GM19438 (cell line): ENCODE data around the gene C16orf78.
"Not testable (repeated sequence)": the region's sequence is repeated elsewhere in the genome, so short reads cannot be mapped to it uniquely, and the experiment has no call there.

Experiments
- ATAC-seq: cut with Tn5 transposase; IDR thresholded peaks from one replicate; pipeline ENCODE4 v1.9.1; 2021; ENCODE audit warnings: low read depth; ENCODE audit not compliant: unreplicated experiment

C16orf78 gene

DNA sequence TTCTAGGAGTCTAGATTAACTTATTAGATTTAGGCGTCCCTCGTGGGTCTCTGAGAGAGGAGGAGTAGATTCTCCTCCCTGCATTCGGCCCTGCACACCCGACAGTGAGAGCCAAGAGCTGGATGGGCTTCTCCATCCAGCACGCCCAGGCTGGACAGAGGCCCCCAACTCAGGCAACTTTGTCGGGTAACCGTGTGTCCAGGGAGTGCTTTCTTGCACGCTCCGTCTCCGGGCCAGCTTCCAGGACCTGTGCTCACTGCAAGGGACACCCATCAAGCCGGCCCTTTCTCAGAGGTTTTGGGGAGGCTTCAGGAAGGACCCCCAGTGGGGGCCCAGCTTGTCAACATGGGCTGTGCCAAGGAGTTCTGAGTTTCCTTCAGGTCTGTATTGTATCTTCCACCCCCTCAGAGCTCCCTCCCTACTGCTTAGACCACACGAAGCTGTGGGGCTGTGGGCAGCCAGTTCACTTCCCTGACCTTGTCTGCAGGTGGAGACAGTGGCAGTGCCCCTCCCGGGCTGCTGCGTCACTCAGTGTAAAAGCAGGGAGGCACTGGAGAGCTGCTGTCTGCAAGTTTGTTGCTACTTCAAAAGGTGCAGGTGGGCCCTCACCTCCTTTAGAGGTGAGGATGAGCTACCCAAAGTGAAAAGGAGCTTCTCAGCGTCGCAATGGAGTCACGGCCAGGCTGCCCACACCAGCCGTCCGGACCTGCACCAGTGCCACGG lies 24.0 kb upstream of the C16orf78 start:
- ATAC-seq = no peak

DNA sequence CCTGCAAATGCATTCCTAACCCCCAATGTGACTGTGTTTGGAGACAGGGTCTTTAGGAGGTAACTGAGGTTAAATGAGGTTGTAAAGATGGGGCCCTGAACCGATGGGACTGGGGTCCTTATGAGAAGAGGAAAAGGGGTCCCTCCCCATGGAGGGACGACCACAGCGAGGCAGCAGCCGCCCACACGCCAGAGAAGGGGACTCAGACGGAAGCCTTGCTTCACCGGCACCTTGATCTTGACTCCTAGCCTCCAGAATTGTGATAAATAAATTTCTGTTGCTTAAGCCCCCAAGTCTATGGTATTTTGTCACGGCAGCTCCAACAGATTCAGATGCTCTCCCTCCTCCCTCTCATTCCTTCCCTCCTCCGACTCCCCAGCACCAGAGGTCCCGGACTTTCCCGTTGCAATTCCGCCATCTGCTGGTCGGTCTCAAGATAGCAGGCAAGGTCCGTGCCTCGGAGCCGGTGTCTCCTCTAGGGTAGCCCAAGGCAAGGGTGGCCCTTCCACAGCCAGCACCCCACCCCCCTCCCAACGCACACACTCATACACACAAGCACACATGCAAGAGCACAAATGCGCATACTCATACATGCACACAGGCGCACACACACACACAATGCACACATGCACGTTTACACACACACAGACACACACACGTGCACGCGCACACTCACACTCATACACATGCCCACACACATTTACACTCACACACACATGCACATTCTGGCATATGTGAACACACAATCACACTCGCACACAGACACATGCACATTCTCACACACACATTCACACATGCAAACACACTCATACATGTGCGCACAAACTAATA lies 23.1 kb upstream of the C16orf78 start:
- ATAC-seq = no peak

DNA sequence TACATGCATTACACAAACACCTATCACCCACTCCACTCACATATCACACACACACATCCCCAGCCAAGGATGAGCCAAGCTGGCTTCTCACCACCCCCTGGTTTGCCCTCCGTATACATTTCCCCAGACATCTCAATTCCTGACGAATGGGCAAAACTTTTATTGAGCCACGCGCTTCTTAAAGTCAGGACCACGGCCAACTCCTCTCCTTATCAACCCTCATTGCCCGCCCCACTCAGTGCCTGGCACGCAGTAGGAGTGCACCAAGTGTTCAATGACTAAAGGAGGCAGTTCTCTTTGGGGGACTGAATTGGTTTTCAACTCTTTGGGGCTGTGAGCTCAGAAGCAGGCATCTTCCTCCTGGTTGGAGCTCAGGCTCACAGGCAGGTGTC lies 22.5 kb upstream of the C16orf78 start:
- ATAC-seq = no peak

GRCh38 chr16:49352892-49353291 lies 20.7 kb upstream of the C16orf78 start:
- ATAC-seq = no peak

DNA sequence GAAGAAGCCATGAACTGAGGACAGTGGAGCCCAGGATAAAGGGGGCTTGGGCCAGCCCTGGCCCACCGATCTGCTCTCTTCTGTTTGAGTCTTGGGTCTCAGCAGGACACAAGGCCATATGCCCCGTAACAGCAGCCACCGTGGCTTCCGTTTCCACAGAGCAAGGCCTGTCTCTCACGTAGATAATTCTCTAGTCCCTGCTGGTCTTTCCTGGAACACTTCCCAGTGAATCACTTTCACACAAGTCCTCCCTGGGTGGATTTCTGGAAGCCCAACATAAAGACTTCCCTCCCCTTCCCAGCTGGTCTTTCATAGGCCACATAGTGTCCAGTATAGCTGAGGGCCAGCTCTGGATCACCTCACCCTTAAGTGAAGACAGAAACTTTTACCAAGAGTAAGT lies 19.9 kb upstream of the C16orf78 start:
- no peak for ATAC-seq

- no peak for ATAC-seq
These were observed 19.5 kb upstream of the C16orf78 start for GRCh38 chr16:49354101-49354500.

- ATAC-seq = no peak
These were observed 18.6 kb upstream of the C16orf78 start for GRCh38 chr16:49354991-49355390.

GRCh38 chr16:49355933-49356665 lies 17.5 kb upstream of the C16orf78 start:
- no peak for ATAC-seq

DNA sequence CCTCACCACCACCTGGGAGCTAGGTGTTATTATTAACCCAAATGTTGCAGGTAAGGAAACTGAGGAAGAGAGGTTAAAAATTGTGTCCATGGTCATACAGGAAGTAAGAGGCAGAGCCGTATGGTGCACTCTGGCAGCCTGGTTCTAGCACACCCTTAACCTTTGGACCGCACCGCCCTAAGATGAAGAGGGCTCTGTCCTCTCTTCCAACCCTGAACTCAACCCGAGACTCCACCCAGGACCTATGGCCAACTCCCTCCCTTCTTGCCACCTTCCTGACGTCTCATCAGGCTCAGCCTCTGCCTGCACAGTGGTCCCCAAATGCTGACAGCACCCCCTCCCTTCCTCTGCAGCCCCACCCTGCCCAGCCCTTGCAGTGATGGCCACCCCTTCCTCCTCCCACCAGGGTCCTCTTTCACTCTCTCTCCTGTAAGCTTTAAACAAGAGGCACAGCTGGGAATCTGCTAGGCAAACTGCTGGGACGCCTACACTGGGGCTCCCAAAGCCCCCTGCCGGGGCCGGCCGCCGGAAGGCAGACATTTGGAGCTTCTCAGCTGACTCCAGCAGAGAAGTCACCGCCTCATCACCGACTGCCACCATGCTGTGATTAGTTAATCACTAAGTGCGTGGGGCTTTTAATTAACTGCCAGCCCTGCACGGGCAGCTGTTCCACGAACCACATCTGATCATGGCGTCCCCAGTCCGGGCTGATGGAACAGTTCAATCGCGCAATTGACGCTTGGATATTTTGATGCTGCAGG lies 16.7 kb upstream of the C16orf78 start:
- ATAC-seq = no peak

DNA sequence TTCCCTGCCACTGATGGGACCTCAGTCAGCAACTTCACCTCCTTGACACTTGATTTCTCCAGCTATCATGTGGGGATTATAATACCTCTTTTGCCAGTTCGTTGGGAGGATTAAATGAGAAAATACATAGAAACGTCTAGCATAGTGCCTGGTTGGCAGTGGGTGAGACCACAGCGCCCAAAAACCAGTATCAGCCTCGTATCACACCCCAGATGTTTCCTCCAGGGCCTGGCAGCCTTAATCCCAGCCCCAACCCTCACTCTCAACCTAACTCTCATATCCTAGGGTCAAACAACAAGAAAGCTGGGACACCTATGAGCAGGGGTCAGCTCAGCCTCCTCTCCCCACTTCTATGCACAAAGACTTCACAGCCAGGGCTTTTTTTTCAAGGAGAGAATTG lies 14.0 kb upstream of the C16orf78 start:
- no peak for ATAC-seq

DNA sequence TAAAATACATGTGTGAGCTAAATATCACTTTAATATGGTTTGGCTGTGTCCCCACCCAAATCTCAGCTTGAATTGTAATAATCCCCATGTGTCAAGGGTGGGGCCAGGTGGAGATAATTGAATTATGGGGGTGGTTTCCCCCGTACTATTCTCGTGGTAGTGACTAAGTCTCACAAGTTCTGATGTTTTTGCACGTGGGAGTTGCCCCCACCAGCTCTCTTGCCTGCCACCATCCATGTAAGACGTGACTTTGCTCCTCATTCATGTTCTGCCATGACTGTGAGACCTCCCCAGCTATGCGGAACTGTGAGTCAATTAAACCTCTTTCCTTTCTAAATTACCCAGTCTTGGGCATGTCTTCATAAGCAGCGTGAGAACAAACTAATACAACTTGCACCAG lies 11.9 kb upstream of the C16orf78 start:
- not testable (repeated sequence) for ATAC-seq

- ATAC-seq = no peak
These were observed 11.4 kb upstream of the C16orf78 start for GRCh38 chr16:49362230-49362629.

- ATAC-seq = peak; percentile 93
These were observed 7.7 kb upstream of the C16orf78 start for GRCh38 chr16:49365711-49366509.

- no peak for ATAC-seq
These were observed 6.9 kb upstream of the C16orf78 start for GRCh38 chr16:49366669-49367068.

DNA sequence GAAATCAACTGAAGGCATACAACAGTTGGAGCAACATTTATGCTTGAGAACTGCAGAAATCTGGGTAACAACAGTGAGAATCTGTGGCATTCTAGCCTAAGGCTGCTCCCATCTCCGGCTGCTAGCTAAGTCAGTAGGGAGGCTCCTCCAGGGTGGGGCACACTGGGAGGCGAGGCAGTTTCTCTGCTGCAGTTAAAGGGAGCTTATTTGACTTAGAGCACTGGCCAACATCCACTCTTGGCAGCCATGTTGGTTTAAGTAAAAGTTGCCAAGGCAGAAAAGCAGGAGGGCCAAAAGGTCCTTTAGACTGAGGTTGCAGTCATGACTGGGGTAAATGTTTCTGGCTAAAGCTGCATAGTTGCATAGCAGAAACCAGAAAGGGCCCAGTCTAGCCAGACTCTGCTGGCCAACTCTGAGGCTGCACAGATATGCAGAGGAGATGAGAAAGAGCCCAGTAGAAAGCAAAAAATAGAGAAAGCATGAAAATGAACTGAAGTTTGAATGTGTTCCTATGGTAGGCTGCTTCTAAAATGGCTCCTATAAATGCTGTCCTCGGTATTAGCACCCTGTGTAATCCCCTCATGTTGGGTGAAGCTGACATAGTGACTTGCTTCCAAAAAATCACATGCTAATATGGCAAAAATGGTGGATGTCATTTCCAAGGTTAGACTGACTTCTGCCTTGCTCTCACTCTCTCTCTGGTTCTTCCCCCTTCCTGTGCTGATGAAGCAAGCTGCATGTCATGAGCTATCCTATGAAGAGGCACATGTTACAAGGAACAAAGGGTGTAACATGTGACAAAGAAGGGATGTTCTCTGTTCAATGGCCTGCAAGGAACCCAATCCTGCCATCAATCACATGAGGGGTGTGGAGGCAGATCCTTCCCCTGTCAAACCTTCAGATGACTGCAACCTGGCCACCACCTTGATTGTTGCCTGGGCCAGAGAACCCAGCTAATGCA lies 3.7 kb upstream of the C16orf78 start:
- ATAC-seq = no peak

GRCh38 chr16:49376206-49376605 lies 2.6 kb downstream of the C16orf78 start:
- ATAC-seq = no peak

DNA sequence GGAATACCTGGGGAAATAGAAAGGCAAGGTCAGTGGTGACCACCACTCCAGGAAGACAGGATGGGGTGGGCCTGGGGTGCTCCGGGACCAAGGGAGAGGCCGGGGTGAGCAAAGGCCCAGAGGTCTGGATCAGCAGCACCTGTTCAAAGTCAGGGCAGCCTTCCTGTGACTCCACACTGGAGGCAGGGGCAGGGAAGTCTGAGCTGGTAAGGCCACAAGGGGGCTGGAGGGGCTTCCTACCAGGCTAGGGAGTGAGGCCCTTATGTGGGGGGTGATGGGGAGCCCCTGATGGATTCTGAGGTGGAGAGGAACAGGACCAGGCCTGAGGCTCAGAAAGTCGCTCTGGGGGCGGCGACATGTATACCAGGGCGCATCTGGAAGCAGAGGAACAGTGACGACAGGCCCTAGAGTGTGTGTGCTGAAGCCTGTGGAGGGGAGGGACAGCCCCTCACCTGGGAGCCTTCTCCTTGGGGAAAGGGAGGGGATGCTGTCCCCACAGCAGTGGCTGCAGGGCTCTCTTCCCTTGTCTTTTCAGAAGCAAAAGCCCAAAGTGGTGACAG lies 3.7 kb downstream of the C16orf78 start:
- ATAC-seq = no peak

GRCh38 chr16:49378238-49378637 lies 4.6 kb downstream of the C16orf78 start:
- no peak for ATAC-seq
